AG09309 (cell line): Measurements from ENCODE around the gene TUBGCP3.

Experiments
- DNase-seq: peaks from one replicate; pipeline ENCODE4 v3.0.0-alpha.2; 2010; ENCODE audit warnings: low read depth
- H3K4me3 ChIP-seq: 2 replicates; pipeline ENCODE4 v1.5.1; 2011; ENCODE audit warnings: mild to moderate bottlenecking, low read depth, low read length, moderate library complexity; ENCODE audit not compliant: control insufficient read depth
- TF ChIP-seq, protein P1 (sequence below): IDR thresholded peaks from 2 replicates; pipeline ENCODE4 v1.5.1; 2011; ENCODE audit warnings: mild to moderate bottlenecking, low read depth, low read length, inconsistent platforms; ENCODE audit not compliant: insufficient read depth, control insufficient read depth; ENCODE audit errors: missing control alignments

Gene TUBGCP3

GRCh38 chr13:112603641-112604225, 15.8 kb upstream of the TUBGCP3 start:
- no peak overlapping the region for H3K4me3 ChIP-seq
- TF ChIP-seq, protein P1, sequence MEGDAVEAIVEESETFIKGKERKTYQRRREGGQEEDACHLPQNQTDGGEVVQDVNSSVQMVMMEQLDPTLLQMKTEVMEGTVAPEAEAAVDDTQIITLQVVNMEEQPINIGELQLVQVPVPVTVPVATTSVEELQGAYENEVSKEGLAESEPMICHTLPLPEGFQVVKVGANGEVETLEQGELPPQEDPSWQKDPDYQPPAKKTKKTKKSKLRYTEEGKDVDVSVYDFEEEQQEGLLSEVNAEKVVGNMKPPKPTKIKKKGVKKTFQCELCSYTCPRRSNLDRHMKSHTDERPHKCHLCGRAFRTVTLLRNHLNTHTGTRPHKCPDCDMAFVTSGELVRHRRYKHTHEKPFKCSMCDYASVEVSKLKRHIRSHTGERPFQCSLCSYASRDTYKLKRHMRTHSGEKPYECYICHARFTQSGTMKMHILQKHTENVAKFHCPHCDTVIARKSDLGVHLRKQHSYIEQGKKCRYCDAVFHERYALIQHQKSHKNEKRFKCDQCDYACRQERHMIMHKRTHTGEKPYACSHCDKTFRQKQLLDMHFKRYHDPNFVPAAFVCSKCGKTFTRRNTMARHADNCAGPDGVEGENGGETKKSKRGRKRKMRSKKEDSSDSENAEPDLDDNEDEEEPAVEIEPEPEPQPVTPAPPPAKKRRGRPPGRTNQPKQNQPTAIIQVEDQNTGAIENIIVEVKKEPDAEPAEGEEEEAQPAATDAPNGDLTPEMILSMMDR, result no peak
- no peak for DNase-seq

- TF ChIP-seq, protein P1, result no peak
- no peak overlapping the region for H3K4me3 ChIP-seq
- no peak for DNase-seq
These were observed 14.2 kb upstream of the TUBGCP3 start for GRCh38 chr13:112602189-112602588.

DNA sequence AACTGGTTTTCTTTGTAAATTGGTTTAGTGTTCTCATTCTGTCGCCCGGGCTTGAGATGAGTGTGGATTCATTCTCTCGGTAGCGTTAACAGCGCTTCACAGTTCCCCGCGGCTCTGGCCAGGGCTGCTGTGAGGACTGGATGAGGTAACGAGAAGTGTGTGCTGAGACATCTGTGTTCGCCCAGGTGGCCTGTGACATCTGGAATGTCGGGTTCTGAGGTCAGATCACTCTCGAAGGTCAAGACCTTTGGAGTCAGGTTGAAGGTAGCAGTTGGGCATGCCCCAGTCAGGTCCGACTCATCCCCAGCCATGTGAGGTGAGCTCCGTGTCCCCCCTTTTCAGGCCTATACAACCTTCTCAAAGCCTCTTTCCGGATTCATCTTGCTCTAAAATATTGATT, 13.4 kb upstream of the TUBGCP3 start:
- TF ChIP-seq, protein P1, result no peak
- no peak for DNase-seq
- no peak overlapping the region for H3K4me3 ChIP-seq

GRCh38 chr13:112596235-112596634, 8.3 kb upstream of the TUBGCP3 start:
- TF ChIP-seq, protein P1, result no peak
- DNase-seq, result no peak
- H3K4me3 ChIP-seq, result no peak overlapping the region

GRCh38 chr13:112592647-112593046, 4.7 kb upstream of the TUBGCP3 start:
- TF ChIP-seq, protein P1, result no peak
- H3K4me3 ChIP-seq, result no peak overlapping the region
- DNase-seq, result no peak

DNA sequence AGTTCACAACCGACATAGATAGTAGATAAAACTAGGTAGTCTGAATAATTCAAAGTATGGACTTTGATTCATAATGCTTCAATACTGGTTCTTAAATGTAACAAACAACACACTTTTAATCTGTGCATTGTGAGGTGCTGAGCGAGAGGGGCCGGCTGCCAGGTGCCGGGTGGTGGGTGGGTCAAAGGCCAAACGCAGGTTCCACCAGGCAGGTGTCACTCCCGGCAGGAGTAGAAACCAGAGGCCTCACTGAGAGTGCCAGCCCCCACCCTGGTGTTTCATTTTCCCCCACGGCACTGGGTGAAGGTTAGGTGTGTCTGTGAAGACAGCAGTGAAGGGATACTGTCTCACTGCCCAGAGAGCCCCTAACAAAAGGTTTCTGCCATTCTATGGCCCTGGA, 4.2 kb upstream of the TUBGCP3 start:
- no peak for DNase-seq
- no peak overlapping the region for H3K4me3 ChIP-seq
- TF ChIP-seq, protein P1, result no peak

DNA sequence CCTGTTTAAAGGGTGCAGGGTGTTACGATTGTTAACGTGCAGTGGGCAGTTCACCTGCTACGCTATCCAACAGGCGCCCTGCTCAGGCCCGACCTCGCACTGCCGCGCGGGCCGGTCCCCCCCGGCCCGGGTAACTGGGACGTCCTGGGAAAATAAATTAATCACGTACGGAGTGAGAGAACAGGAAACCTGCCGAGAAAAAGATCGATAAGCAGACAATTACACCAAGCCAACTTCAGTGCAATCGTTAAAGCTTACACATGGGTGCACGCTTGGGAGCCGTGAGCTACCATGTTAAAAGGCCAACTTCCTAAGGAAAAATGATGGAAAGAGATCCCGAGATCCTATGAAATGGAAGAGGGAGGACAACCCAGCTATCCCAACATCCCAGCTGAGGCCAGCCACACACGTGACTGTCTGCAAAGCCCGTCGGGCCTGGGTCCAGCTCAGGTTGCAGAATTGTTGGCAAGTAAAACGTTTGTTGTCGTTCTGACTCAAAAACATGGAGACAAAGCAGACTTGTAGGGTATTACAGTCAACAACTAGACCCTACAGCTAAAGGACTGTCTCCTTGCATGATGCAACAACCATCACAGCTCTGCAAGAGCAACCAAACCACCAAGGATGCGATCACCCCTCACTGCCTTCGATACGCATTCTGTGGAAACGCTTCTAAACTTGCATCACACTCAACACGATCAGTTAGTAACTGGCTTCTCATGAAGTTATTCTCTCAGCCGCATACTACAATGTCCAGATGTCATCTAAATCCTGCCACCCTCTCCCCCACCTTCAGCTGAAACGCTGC, 741 bp upstream of the TUBGCP3 start:
- TF ChIP-seq, protein P1, result no peak
- peak overlapping the region; percentile 98 for H3K4me3 ChIP-seq
- DNase-seq, result no peak
